Testis (tissue), 3 donors: Measurements from ENCODE around the gene BAK1. TPM values are rescaled to one million over a fixed set of nuclear protein-coding genes. Genes with fewer than 3 reads are reported as not detected.

Experiments used
- DNase-seq: peaks from one replicate; pipeline ENCODE4 v3.0.0-alpha.2; 2019
- H3K27ac ChIP-seq, 2 donors: fragments of 200-600 bp; sonication (generic); one replicate each; pipeline ENCODE4 v1.5.1; 2019
- H3K27me3 ChIP-seq: fragments of 200-600 bp; sonication (generic); one replicate; pipeline ENCODE4 v1.5.1; 2019
- H3K36me3 ChIP-seq: fragments of 200-600 bp; sonication (generic); one replicate; pipeline ENCODE4 v1.5.1; 2017; ENCODE audit warnings: low read depth; ENCODE audit errors: missing control alignments
- H3K4me1 ChIP-seq: fragments of 200-600 bp; sonication (generic); one replicate; pipeline ENCODE4 v1.5.1; 2019
- H3K4me3 ChIP-seq, 2 donors: fragments of 200-600 bp; sonication (generic); one replicate each; pipeline ENCODE4 v1.5.1; 2017 to 2019
- H3K9me3 ChIP-seq: fragments of 200-600 bp; sonication (generic); one replicate; pipeline ENCODE4 v1.5.1; 2017
- CTCF ChIP-seq, 3 experiments: fragments of 450-650 bp in 2 of 3; fragments of 200-600 bp in 1 of 3; sonication (generic) in 1 of 3; IDR thresholded peaks; one replicate each; pipeline ENCODE4 v1.5.1; 2016 to 2019; ENCODE audit warnings: antibody characterized with exemption in 3 of 3, mild to moderate bottlenecking in 2 of 3, moderate library complexity in 1 of 3
- POLR2A ChIP-seq: fragments of 450-650 bp; IDR thresholded peaks from one replicate; pipeline ENCODE4 v1.6.1; 2017; ENCODE audit warnings: antibody characterized with exemption, mild to moderate bottlenecking, moderate library complexity
- WGBS, 2 donors: methylation state at CpG; one replicate each; pipeline ENCODE4 v1.1.5; 2018; 5-methylcytosine and 5-hydroxymethylcytosine counted together
- intact Hi-C: fragments of 100-400 bp; cut with DNase I; formaldehyde crosslinking; loops from one replicate; pipeline ENCODE4 v1.15.1; 2023; ENCODE audit warnings: low total_unique reads
- polyA plus RNA-seq: library from polyadenylated mRNA; stranded (reverse); fragments of 350-450 nt; fragmentation: Illumina TruSeq; extraction: RNeasy Lipid Tissue Mini Kit (QIAGEN cat#74804); gene quantifications from one replicate; pipeline ENCODE4 v1.2.3, GENCODE V29; 2014; ENCODE audit warnings: low read depth, low replicate concordance; ENCODE audit not compliant: insufficient read depth
- total RNA-seq, 2 donors: library from RNA; depleted of rRNA; stranded (reverse); fragments of >200 nt; gene quantifications; one replicate each; pipeline ENCODE4 v1.2.3, GENCODE V29; 2016

The BAK1 gene
- total and polyA plus RNA-seq, 3 donors from 2014 or later: 13.1 to 17.3 (median 14.8) TPM

- H3K36me3 ChIP-seq: no peaks in the 10 kb centered on the region
These were observed 27.8 kb downstream of the BAK1 start for GRCh38 chr6:33552252-33552651.

DNA sequence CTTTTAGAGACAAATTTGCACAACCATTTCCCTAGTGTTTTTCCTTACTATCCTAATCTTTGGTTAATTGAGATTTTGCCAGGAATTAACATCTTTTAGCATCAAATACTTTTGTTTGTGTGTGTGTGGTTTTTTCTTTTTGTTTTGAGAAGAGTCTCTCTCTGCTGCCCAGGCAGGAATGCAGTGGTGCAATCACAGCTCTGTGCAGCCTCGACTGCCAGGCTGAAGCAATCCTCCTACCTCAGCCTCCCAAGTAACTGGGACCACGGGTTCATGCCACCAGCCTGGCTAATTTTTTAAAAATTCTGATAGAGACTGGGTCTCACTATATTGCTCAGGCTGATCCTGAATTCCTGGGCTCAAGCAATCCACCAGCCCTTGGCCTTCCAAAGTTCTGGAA is 28.5 kb downstream of the BAK1 start:
- Histone ChIP-seq H3K9me3 (no peaks in the 10 kb centered on the region), H3K27me3 (no peaks in the 10 kb centered on the region), H3K36me3 (no peaks in the 10 kb centered on the region), H3K4me3 (no peak overlapping the region), H3K27ac (no peak overlapping the region), H3K4me1 (no peaks in the 10 kb centered on the region)
- 75 to 84% methylated on average over 2 of the region's 2 CpGs for WGBS, 2 donors
- no peak for DNase-seq
- no peak for TF ChIP-seq CTCF (IDR thresholded peaks at IDR 0.05)
- no peak for TF ChIP-seq POLR2A
- intact Hi-C loops: no loop called here

More at GRCh38 chr6:33552252-33552651, 27.8 kb downstream of the BAK1 start:
- Histone ChIP-seq H3K27ac (no peak overlapping the region), H3K27me3 (no peaks in the 10 kb centered on the region), H3K4me1 (no peaks in the 10 kb centered on the region), H3K9me3 (no peaks in the 10 kb centered on the region), H3K4me3 (no peak overlapping the region)
- 89% methylated on average over 7 of the region's 7 CpGs for WGBS, 2 donors
- DNase-seq: no peak
- TF ChIP-seq POLR2A (no peak), CTCF (IDR thresholded peaks at IDR 0.05) (no peak)
- intact Hi-C loops: no loop called here

GRCh38 chr6:33549896-33550295 is 30.2 kb downstream of the BAK1 start:
- H3K9me3 ChIP-seq: no peaks in the 10 kb centered on the region

GRCh38 chr6:33549196-33549595 is 30.9 kb downstream of the BAK1 start:
- TF ChIP-seq CTCF (IDR thresholded peaks at IDR 0.05) (no peak), POLR2A (no peak)
- Histone ChIP-seq H3K27me3 (no peaks in the 10 kb centered on the region), H3K9me3 (no peaks in the 10 kb centered on the region), H3K27ac (no peak overlapping the region), H3K36me3 (no peaks in the 10 kb centered on the region), H3K4me3 (no peak overlapping the region), H3K4me1 (no peaks in the 10 kb centered on the region)
- DNase-seq: no peak
- 76 to 79% methylated on average over 8 of the region's 8 CpGs for WGBS, 2 donors
- intact Hi-C loops: no loop called here

More at GRCh38 chr6:33549896-33550295, 30.2 kb downstream of the BAK1 start:
- Histone ChIP-seq H3K27ac (no peak overlapping the region), H3K4me1 (no peaks in the 10 kb centered on the region), H3K36me3 (no peaks in the 10 kb centered on the region), H3K4me3 (no peak overlapping the region), H3K27me3 (no peaks in the 10 kb centered on the region)
- TF ChIP-seq POLR2A (no peak), CTCF (IDR thresholded peaks at IDR 0.05) (no peak)
- WGBS, 2 donors: 92 to 97% methylated on average over 2 of the region's 2 CpGs
- DNase-seq: no peak
- intact Hi-C loops: no loop called here

DNA sequence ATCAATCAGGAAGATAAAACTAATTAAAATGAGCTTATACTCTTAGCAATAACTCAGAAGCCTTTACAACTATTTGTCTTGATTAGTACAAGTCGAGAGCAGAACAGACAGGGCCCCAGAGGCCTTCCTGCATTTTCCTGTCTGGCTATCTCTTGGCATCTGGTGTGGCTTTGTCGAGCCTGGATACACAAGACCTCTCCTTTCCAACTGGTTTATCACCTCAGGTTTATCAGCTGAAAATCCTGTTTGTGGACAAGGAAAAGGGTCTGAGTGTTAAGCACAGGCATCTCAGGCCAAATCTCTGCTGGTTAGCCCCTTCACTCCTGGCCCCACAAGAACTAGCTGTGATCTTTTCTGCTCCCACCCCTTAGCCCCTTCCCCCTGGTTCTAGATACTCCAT is 32.6 kb downstream of the BAK1 start:
- no peaks in the 10 kb centered on the region for H3K9me3 ChIP-seq
- no peaks in the 10 kb centered on the region for H3K4me1 ChIP-seq
- WGBS, 2 donors: 48 to 55% methylated on average over 2 of the region's 2 CpGs
- no peak overlapping the region for H3K4me3 ChIP-seq
- no peaks in the 10 kb centered on the region for H3K36me3 ChIP-seq
- TF ChIP-seq POLR2A: no peak
- no peak for TF ChIP-seq CTCF (IDR thresholded peaks at IDR 0.05)
- DNase-seq: no peak
- intact Hi-C loops: no loop called here
- H3K27ac ChIP-seq: no peak overlapping the region
- H3K27me3 ChIP-seq: no peaks in the 10 kb centered on the region
